ENCODE results near the gene HOXB1.

DNA sequence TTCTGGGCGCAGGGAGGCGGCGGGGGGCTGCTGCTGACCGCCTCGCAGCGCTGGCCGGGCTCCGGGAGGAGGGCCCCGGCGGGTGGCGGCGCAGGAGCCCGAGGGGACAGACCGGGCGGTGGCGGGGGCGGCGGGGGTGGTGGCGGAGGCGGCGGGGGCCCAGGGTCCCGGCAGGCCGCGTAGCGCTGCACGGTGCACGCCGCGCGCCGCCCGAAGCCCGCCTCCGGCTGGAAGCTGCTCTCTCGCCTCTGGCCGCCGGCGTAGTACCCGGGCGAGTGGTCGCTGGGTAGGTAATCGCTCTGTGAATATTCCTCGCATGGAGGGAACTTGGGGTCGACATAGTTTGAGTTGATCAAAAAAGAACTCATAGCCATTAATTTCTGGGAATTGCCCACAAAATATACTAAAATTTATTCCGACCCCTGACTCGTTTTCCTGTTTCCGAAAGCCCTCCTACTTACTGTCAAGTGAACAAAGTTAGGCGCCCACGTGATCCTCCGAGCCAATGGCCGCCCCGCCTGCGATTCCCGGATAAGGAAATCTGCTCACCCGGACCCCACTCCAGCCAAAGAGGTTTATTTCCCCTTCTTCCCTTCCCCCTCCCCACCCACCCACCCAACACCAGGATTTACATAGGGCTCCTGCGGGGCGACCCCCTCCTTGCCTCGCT is 47.3 kb upstream of the HOXB1 start, which contains the start of gene HOXB4:
- no peak for TF ChIP-seq GATA2 (IDR thresholded peaks at IDR 0.05; ENCODE audit: low read depth, low read length)
- no peak for TF ChIP-seq GATA3 (IDR thresholded peaks at IDR 0.05; ENCODE audit: low read depth, low read length)
